GM23248 (cell line): ENCODE measurements around the gene TNFRSF21. TPM values are rescaled to one million over a fixed set of nuclear protein-coding genes. Genes with fewer than 3 reads are reported as not detected.

Experiments
- DNase-seq: peaks from one replicate; pipeline ENCODE4 v3.0.0-alpha.2; 2015
- H2AFZ ChIP-seq: fragments of 200-600 bp; sonication (generic); 2 replicates; pipeline ENCODE4 v1.6.1; 2016; ENCODE audit warnings: antibody characterized with exemption
- H3F3A ChIP-seq: fragments of 200-600 bp; sonication (generic); 2 replicates; pipeline ENCODE4 v1.6.1; 2016; ENCODE audit warnings: mild to moderate bottlenecking, antibody characterized with exemption, mixed run types; ENCODE audit not compliant: insufficient read depth
- H3K27ac ChIP-seq: fragments of 200-600 bp; sonication (generic); 2 replicates; pipeline ENCODE4 v1.5.1; 2016; ENCODE audit warnings: mild to moderate bottlenecking
- H3K27me3 ChIP-seq: fragments of 200-600 bp; sonication (generic); replicated peaks from 2 replicates; pipeline ENCODE4 v1.6.1; 2016; ENCODE audit warnings: mild to moderate bottlenecking; ENCODE audit not compliant: insufficient read depth
- H3K36me3 ChIP-seq: fragments of 200-600 bp; sonication (generic); 2 replicates; pipeline ENCODE4 v1.6.1; 2016; ENCODE audit warnings: low read depth, mild to moderate bottlenecking
- H3K4me1 ChIP-seq: fragments of 200-600 bp; sonication (generic); 2 replicates; pipeline ENCODE4 v1.6.1; 2016; ENCODE audit warnings: mild to moderate bottlenecking; ENCODE audit not compliant: insufficient read depth
- H3K4me2 ChIP-seq: fragments of 200-600 bp; sonication (generic); one replicate; pipeline ENCODE4 v1.6.1; 2016; ENCODE audit warnings: mild to moderate bottlenecking; ENCODE audit not compliant: unreplicated experiment
- H3K4me3 ChIP-seq: fragments of 200-600 bp; sonication (generic); 2 replicates; pipeline ENCODE4 v1.5.1; 2016; ENCODE audit warnings: mild to moderate bottlenecking
- H3K79me2 ChIP-seq: fragments of 200-600 bp; sonication (generic); 2 replicates; pipeline ENCODE4 v1.6.1; 2016; ENCODE audit warnings: mild to moderate bottlenecking; ENCODE audit not compliant: insufficient read depth
- H3K9ac ChIP-seq: fragments of 200-600 bp; sonication (generic); 2 replicates; pipeline ENCODE4 v1.6.1; 2016; ENCODE audit warnings: mild to moderate bottlenecking
- H3K9me2 ChIP-seq: fragments of 200-600 bp; sonication (generic); 2 replicates; pipeline ENCODE4 v1.6.1; 2016; ENCODE audit warnings: mixed run types, mild to moderate bottlenecking, moderate library complexity; ENCODE audit not compliant: insufficient read depth
- H3K9me3 ChIP-seq: fragments of 200-600 bp; sonication (generic); one replicate; pipeline ENCODE4 v1.6.1; 2017; ENCODE audit warnings: low read depth
- H4K20me1 ChIP-seq: fragments of 200-600 bp; sonication (generic); 2 replicates; pipeline ENCODE4 v1.6.0; 2016; ENCODE audit not compliant: insufficient read depth
- EZH2 ChIP-seq: fragments of 200-600 bp; sonication (generic); IDR thresholded peaks from 2 replicates; pipeline ENCODE4 v1.6.1; 2018; ENCODE audit warnings: antibody characterized with exemption, mild to moderate bottlenecking; ENCODE audit not compliant: insufficient read depth, poor library complexity, severe bottlenecking
- EZH2phosphoT487 ChIP-seq: fragments of 200-600 bp; sonication (generic); IDR thresholded peaks from 2 replicates; pipeline ENCODE4 v1.6.1; 2018; ENCODE audit warnings: antibody characterized with exemption, moderate library complexity, mild to moderate bottlenecking, low read depth; ENCODE audit not compliant: insufficient read depth
- WGBS, 2 experiments: methylation state at CpG; one replicate each; pipeline ENCODE4 v1.1.6; 2015 to 2017; ENCODE audit warnings: low lambda C conversion rate in 2 of 2, low coverage in 1 of 2; ENCODE audit errors: missing lambda C conversion rate in 2 of 2; 5-methylcytosine and 5-hydroxymethylcytosine counted together
- in situ Hi-C: fragments of 300-500 bp; cut with MboI; formaldehyde crosslinking; loops from 2 replicates; pipeline ENCODE4 v1.15.0; 2020
- polyA plus RNA-seq: library from polyadenylated mRNA; unstranded; fragments of >200 nt; fragmentation: Nextera tagmentation; extraction: Ambion mirVana; gene quantifications from 2 replicates; pipeline ENCODE4 v1.2.1, GENCODE V29; 2016
- total RNA-seq: library from RNA; depleted of rRNA; stranded (reverse); fragments of >200 nt; shearing (Covaris generic); gene quantifications from 2 replicates; pipeline ENCODE4 v1.2.3, GENCODE V29; 2014

The TNFRSF21 gene
- total and polyA plus RNA-seq, 2 experiments from 2014 or later: 3.9 to 8.4 TPM

GRCh38 chr6:47203266-47203937, 106.3 kb downstream of the TNFRSF21 start:
- DNase-seq: no peak
- 18 to 19% methylated on average over 4 of the region's 4 CpGs for WGBS, 2 experiments
- in situ Hi-C loops: no loop called here
- no peaks in the 10 kb centered on the region for H3F3A ChIP-seq
- H3K9me2 ChIP-seq: no peaks in the 10 kb centered on the region
- H3K9me3 ChIP-seq: no peaks in the 10 kb centered on the region
- no peaks in the 10 kb centered on the region for H3K36me3 ChIP-seq
- H3K27me3 ChIP-seq: no peaks in the 10 kb centered on the region
- no peaks in the 10 kb centered on the region for H3K4me1 ChIP-seq
- no peaks in the 10 kb centered on the region for H3K79me2 ChIP-seq
- TF ChIP-seq EZH2phosphoT487 (no peak), EZH2 (no peak)
- H3K4me2 ChIP-seq: no peak overlapping the region
- H3K27ac ChIP-seq: no peak overlapping the region
- H3K4me3 ChIP-seq: no peak overlapping the region
- no peak overlapping the region for H3K9ac ChIP-seq
- no peaks in the 10 kb centered on the region for H4K20me1 ChIP-seq
- no peak overlapping the region for H2AFZ ChIP-seq

GRCh38 chr6:47202644-47203205, 107.0 kb downstream of the TNFRSF21 start:
- no peak for DNase-seq
- Histone ChIP-seq H3K36me3 (no peaks in the 10 kb centered on the region), H4K20me1 (no peaks in the 10 kb centered on the region), H3K79me2 (no peaks in the 10 kb centered on the region), H3K9me3 (no peaks in the 10 kb centered on the region), H3K27me3 (no peaks in the 10 kb centered on the region), H3K4me3 (no peak overlapping the region), H3F3A (no peaks in the 10 kb centered on the region), H3K9ac (no peak overlapping the region), H3K4me1 (no peaks in the 10 kb centered on the region), H3K4me2 (no peak overlapping the region), H2AFZ (no peak overlapping the region), H3K27ac (no peak overlapping the region), H3K9me2 (no peaks in the 10 kb centered on the region)
- 24 to 32% methylated on average over 2 of the region's 2 CpGs for WGBS, 2 experiments
- in situ Hi-C loops: no loop called here
- no peak for TF ChIP-seq EZH2
- no peak for TF ChIP-seq EZH2phosphoT487

GRCh38 chr6:47200536-47201334, 109.0 kb downstream of the TNFRSF21 start:
- Histone ChIP-seq H3K4me2 (no peak overlapping the region), H4K20me1 (no peaks in the 10 kb centered on the region), H3K27me3 (no peaks in the 10 kb centered on the region), H3K4me3 (no peak overlapping the region), H3F3A (no peaks in the 10 kb centered on the region), H3K9ac (no peak overlapping the region), H3K4me1 (no peaks in the 10 kb centered on the region), H2AFZ (no peak overlapping the region), H3K9me2 (no peaks in the 10 kb centered on the region), H3K9me3 (no peaks in the 10 kb centered on the region), H3K36me3 (no peaks in the 10 kb centered on the region), H3K79me2 (no peaks in the 10 kb centered on the region), H3K27ac (no peak overlapping the region)
- DNase-seq: no peak
- WGBS, 2 experiments: 37 to 48% methylated on average over 3 of the region's 3 CpGs
- in situ Hi-C loops: no loop called here
- no peak for TF ChIP-seq EZH2phosphoT487
- no peak for TF ChIP-seq EZH2

GRCh38 chr6:47197682-47198640, 111.7 kb downstream of the TNFRSF21 start:
- no peaks in the 10 kb centered on the region for H3K9me2 ChIP-seq
- H3K79me2 ChIP-seq: no peaks in the 10 kb centered on the region
- H3K27ac ChIP-seq: no peak overlapping the region
- H3K36me3 ChIP-seq: no peaks in the 10 kb centered on the region
- no peaks in the 10 kb centered on the region for H3F3A ChIP-seq
- WGBS, 2 experiments: 26 to 38% methylated on average over 6 of the region's 6 CpGs
- no peaks in the 10 kb centered on the region for H4K20me1 ChIP-seq
- H3K4me2 ChIP-seq: no peak overlapping the region
- H3K4me1 ChIP-seq: no peaks in the 10 kb centered on the region
- H3K9ac ChIP-seq: no peak overlapping the region
- H3K4me3 ChIP-seq: peak overlapping the region; percentile 25
- in situ Hi-C loops: no loop called here
- H2AFZ ChIP-seq: peak overlapping the region; percentile 58
- no peak for DNase-seq
- TF ChIP-seq EZH2 (no peak), EZH2phosphoT487 (no peak)
- no peaks in the 10 kb centered on the region for H3K9me3 ChIP-seq
- no peaks in the 10 kb centered on the region for H3K27me3 ChIP-seq
